22Rv1 (cell line): ENCODE data around the gene TGFBI.

Experiments used
- CTCF ChIP-seq: fragments of 450-650 bp; IDR thresholded peaks from 2 replicates; pipeline ENCODE4 v1.5.1; 2017; ENCODE audit warnings: mild to moderate bottlenecking
- ZFX ChIP-seq: fragments of 450-650 bp; IDR thresholded peaks from 2 replicates; pipeline ENCODE4 v1.6.1; 2017; ENCODE audit warnings: antibody characterized with exemption, borderline replicate concordance

GRCh38 chr5:136108766-136109165 lies 80.0 kb downstream of the TGFBI start:
- TF ChIP-seq CTCF: no peak
- no peak for TF ChIP-seq ZFX
